ENCODE results near the gene STK38L.

The STK38L gene

GRCh38 chr12:27199638-27200300 lies 44.3 kb upstream of the STK38L start (continued):
- TF ChIP-seq, protein P1, sequence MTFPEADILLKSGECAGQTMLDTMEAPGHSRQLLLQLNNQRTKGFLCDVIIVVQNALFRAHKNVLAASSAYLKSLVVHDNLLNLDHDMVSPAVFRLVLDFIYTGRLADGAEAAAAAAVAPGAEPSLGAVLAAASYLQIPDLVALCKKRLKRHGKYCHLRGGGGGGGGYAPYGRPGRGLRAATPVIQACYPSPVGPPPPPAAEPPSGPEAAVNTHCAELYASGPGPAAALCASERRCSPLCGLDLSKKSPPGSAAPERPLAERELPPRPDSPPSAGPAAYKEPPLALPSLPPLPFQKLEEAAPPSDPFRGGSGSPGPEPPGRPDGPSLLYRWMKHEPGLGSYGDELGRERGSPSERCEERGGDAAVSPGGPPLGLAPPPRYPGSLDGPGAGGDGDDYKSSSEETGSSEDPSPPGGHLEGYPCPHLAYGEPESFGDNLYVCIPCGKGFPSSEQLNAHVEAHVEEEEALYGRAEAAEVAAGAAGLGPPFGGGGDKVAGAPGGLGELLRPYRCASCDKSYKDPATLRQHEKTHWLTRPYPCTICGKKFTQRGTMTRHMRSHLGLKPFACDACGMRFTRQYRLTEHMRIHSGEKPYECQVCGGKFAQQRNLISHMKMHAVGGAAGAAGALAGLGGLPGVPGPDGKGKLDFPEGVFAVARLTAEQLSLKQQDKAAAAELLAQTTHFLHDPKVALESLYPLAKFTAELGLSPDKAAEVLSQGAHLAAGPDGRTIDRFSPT (tag by site-specific recombination; IDR thresholded peaks at IDR 0.05): no peak
- no peak for TF ChIP-seq KLF7 (tag by site-specific recombination; IDR thresholded peaks at IDR 0.05; ENCODE audit: borderline replicate concordance)

DNA sequence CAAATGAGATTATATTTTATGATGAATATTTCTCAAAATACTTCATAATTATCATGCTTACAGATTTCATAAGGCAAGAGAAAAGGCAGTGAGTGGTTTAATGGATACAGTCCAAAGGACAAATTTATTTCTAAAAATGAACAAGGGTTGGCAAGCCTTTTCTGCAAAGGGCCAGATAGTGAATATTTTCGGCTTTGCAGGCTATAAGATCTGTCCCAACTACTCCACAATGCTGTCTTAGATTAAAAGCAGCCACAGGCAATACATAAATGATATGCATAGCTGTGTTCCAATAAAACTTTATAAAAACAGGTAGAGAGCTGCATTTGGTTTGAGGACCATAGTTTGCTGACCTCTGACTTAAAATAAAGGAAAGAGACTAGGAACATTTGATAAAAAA lies 42.9 kb upstream of the STK38L start:
- Histone ChIP-seq H3K27ac (ENCODE audit: extremely low read depth, low read depth, low read length) (no peak overlapping the region), H3K4me3 (ENCODE audit: low read depth, low read length) (no peak overlapping the region), H3K4me1 (ENCODE audit: control insufficient read depth, insufficient read depth, low read length) (no peaks in the 10 kb centered on the region), H3K36me3 (ENCODE audit: control insufficient read depth in 2 of 2, insufficient read depth in 1 of 2, low read length in 2 of 2) (no peaks in the 10 kb centered on the region), H3K9me3 (ENCODE audit: control insufficient read depth, insufficient read depth, low read depth, low read length) (no peaks in the 10 kb centered on the region)
- CTCF ChIA-PET: interaction anchor here (0.7 kb wide), 1 partner anchor 9 kb away, joined by 5 read pairs; no protein-coding TSS in a partner anchor
- no peak for TF ChIP-seq FEZF1 (tag by site-specific recombination; IDR thresholded peaks at IDR 0.05)
- POLR2A ChIA-PET: no interaction called here

- Histone ChIP-seq H3K4me1 (ENCODE audit: control insufficient read depth, insufficient read depth, low read length) (no peaks in the 10 kb centered on the region), H3K9me3 (ENCODE audit: control insufficient read depth, insufficient read depth, low read depth, low read length) (no peaks in the 10 kb centered on the region), H3K36me3 (ENCODE audit: control insufficient read depth in 2 of 2, insufficient read depth in 1 of 2, low read length in 2 of 2) (no peaks in the 10 kb centered on the region), H3K27ac (ENCODE audit: extremely low read depth, low read depth, low read length) (no peak overlapping the region), H3K4me3 (ENCODE audit: low read depth, low read length) (no peak overlapping the region)
- ChIA-PET CTCF (interaction anchor here (1.1 kb wide), 1 partner anchor 15 kb away, joined by 3 read pairs; no protein-coding TSS in a partner anchor), POLR2A (no interaction called here)
- TF ChIP-seq ZNF548 (tag by site-specific recombination; IDR thresholded peaks at IDR 0.05) (no peak), ZNF335 (tag by site-specific recombination; conservative IDR thresholded peaks at IDR 0.05) (no peak), KLF10 (tag by site-specific recombination; IDR thresholded peaks at IDR 0.05) (no peak), RBAK (tag by site-specific recombination; IDR thresholded peaks at IDR 0.05) (no peak), SP3 (tag by site-specific recombination; IDR thresholded peaks at IDR 0.05) (no peak), ZNF660 (tag by site-specific recombination; IDR thresholded peaks at IDR 0.05) (no peak), ZNF621 (tag by site-specific recombination; IDR thresholded peaks at IDR 0.05) (no peak), ZNF426 (tag by site-specific recombination; IDR thresholded peaks at IDR 0.05) (no peak), ZNF16 (tag by site-specific recombination; IDR thresholded peaks at IDR 0.05; ENCODE audit: low read depth) (no peak), ZNF791 (tag by site-specific recombination; IDR thresholded peaks at IDR 0.05) (no peak), SP7 (tag by site-specific recombination; IDR thresholded peaks at IDR 0.05) (no peak), ZBTB20 (tag by site-specific recombination; IDR thresholded peaks at IDR 0.05) (no peak)
- TF ChIP-seq, protein P2, sequence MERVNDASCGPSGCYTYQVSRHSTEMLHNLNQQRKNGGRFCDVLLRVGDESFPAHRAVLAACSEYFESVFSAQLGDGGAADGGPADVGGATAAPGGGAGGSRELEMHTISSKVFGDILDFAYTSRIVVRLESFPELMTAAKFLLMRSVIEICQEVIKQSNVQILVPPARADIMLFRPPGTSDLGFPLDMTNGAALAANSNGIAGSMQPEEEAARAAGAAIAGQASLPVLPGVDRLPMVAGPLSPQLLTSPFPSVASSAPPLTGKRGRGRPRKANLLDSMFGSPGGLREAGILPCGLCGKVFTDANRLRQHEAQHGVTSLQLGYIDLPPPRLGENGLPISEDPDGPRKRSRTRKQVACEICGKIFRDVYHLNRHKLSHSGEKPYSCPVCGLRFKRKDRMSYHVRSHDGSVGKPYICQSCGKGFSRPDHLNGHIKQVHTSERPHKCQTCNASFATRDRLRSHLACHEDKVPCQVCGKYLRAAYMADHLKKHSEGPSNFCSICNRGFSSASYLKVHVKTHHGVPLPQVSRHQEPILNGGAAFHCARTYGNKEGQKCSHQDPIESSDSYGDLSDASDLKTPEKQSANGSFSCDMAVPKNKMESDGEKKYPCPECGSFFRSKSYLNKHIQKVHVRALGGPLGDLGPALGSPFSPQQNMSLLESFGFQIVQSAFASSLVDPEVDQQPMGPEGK (tag by site-specific recombination; IDR thresholded peaks at IDR 0.05): no peak
- TF ChIP-seq, protein P3, sequence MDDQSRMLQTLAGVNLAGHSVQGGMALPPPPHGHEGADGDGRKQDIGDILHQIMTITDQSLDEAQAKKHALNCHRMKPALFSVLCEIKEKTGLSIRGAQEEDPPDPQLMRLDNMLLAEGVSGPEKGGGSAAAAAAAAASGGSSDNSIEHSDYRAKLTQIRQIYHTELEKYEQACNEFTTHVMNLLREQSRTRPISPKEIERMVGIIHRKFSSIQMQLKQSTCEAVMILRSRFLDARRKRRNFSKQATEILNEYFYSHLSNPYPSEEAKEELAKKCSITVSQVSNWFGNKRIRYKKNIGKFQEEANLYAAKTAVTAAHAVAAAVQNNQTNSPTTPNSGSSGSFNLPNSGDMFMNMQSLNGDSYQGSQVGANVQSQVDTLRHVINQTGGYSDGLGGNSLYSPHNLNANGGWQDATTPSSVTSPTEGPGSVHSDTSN (CRISPR knock-in tag; IDR thresholded peaks at IDR 0.05): no peak
These were observed 37.1 kb upstream of the STK38L start for GRCh38 chr12:27206801-27207502.
